Stromal cell of bone marrow (primary cell): ENCODE data around the gene ZNF593.

Experiments used
- DNase-seq: peaks from one replicate; pipeline ENCODE4 v3.0.0-alpha.2; 2012; ENCODE audit warnings: low read depth

Gene ZNF593

DNA sequence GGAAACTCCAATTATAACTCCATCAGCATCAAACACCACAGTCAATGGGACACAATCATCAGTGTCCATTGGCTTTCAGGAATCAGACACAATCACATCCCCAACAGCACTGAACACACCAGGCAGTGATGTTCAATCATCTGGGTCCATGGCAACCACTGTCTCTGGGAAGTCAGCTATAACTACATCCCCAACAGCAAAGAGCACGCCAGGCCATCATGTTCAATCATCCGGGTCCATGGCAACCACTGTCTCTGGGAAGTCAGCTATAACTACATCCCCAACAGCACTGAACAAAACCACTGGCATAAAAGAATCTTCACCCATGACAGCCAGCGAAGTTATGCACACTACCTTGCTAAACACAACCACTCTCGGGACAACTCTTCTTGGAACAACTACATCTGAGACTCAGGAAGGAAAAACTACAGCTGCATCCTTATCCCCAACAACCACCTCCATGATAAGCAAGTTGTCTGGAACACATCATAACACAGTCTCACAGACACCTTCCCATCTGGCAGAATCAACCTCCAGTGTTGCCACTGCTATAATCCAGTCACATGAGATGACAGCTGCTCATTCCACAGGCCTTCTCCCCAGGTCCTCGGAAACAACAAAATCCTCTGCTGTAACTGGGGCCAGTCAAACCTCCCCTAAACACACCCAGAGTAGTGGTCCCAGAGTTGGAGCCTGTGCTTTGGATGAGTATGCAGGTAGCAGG lies 40.6 kb downstream of the ZNF593 start:
- no peak for DNase-seq

GRCh38 chr1:26212726-26213125 lies 43.0 kb downstream of the ZNF593 start:
- DNase-seq = no peak

- no peak for DNase-seq
Measured at GRCh38 chr1:26213335-26213905, 43.7 kb downstream of the ZNF593 start.

DNA sequence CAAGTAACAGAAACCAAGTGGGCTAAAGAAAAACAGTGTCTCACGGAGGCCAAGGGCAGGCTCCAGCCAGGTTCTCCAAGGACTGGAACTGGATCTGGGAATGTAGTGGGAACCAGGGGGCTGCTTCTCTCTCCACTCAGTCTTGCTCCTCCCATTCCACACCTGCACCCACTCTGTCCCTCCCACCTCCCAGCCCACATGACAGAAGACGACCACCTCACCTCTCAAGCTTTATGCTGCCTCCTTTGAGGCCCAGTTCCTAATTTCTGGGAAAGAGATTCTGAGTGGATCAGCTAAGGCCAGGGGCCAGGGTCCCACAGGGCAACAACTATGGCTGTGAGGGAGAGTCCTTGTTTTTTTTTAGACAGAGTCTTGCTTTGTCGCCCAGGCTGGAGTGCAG lies 45.5 kb downstream of the ZNF593 start:
- DNase-seq = no peak

DNA sequence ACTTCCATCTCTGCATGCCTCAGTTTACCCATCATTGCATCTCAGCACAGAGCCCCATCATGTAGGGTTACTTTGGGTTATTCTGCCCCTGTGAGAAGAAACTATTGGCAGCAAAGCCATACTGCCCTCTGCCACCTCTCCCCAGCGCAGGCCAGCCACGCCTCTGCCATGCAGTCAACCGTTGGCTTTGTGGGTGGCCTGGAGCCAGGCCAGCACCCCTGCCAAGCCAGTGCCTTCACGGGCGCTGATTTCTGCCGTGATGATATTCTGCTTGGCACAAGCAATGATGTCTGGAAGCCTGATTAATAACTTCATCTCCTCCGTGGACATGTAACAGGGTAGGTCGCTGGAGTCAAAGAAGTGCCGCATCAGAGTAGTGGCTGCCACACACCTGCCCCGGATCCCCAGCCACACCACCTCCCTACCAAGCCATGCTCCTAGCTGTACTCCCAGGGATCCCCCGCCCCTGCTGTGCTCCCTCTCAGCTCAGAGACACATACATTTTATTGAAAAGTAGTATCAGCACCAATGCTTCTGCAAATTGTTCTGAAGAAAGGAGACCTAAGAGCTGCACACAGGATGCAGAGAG lies 49.3 kb downstream of the ZNF593 start:
- DNase-seq = no peak
